HG02884 (cell line): ENCODE measurements around the gene NCAM1.

Source experiments
- ATAC-seq: cut with Tn5 transposase; IDR thresholded peaks from one replicate; pipeline ENCODE4 v1.9.1; 2021; ENCODE audit warnings: mild to moderate bottlenecking, moderate library complexity; ENCODE audit not compliant: unreplicated experiment

The NCAM1 gene

DNA sequence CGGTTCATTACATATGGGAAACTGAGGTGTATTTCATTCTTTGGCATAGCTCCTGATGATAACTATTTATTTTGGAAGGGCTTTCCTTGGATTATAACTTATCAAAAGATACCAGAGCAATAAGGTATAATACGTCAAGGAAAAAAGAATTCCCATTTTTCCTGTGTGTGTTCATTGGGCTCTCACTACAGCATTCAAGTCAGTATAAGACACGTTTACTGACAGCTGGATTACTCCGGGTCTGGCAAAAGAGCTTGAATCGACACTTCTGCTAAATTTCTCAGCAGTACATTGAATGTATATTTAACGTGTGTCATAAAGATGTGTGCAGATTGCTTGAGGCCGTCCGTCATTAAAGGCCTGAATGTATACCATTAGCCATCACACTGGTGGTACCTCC, 163.4 kb downstream of the NCAM1 start:
- no peak for ATAC-seq

DNA sequence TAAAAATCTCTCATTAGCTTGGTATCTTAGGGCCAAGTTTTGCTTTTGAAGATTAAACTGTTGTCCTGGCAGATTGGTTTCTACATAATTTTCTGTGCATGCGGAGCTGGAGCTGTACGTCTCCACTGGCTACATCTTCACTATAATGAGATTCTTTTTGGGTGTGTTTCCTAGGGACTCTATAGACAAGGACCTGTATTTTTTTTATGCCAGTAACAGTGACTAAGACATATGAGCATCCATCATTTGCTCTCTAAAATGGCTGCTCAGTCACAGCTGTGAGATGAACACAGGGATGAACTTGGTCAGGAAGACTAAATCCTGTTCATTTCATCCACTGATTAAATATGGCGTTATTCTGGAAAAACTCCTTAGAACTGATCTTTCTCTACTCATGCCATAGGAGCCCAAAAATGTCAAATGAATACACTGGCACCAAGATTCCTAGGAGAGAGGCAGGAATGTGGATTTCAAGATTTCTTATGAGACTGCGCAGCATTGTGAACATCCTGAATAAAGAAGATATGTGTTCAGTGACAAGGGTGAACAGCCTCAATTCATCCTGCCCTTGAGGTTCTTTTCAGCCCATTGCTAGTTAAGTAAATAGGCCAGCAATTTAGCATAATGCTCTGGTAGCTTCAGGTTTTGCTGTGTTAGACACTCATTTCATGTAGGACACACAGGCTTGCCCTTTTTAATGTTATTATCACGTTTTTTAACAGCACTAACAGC, 168.2 kb downstream of the NCAM1 start:
- ATAC-seq = no peak

DNA sequence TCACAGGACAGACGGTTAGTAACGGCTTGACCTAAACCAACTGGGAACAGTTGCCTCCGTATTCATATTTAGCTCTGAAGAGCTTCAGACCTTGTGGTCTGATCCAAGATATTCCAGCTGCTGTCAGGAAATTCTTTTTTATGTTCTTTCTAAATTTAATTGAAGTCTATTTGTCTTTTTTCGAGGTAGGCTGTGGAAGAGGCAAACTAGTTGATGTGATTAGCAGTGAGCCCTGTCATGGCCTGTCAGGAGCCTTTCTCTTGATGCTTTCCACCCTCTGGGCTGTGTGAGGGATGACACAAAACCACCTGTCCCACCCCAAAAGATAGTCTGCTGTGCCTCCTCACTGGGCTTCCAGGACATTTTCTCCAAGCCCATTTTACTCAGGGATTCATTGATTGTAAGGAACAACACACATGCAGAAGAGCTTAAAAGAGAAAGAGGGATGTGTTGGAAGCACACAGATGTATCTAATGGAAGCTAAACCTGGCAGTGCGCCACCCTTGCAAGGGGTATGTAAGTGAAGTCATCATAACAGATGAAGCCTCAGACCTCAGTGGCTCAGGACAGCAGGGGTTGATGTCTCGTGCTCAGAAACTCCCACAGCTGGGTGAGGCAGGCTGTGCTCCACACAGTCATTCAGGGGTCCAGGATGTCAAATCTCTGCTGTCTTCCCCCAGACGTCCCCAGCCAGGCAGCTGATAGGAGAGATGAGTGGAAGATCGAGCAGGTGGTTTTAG, 170.0 kb downstream of the NCAM1 start:
- ATAC-seq = no peak

DNA sequence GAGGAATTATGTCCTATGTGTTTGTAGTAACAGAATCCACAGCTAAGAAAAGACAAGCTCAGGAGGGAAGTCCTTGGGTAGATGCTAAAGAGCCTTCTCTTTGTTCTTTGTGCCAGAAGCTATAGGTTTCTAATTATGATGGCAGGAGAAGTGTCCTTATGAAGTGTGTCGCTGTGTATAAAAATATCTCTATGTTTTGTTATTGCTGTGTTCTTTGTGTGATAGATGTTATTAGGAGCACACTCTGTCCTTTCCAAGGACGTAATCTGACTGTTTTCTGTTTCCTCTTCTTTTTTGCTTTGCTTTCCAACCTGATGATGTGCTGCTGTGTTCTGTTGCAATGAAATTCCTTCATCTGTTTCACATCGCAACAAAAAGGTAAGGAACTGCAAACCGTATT, 171.9 kb downstream of the NCAM1 start:
- no peak for ATAC-seq

GRCh38 chr11:113134626-113135025, 173.4 kb downstream of the NCAM1 start:
- no peak for ATAC-seq

- ATAC-seq = no peak
Observed at GRCh38 chr11:113137713-113138529, 176.7 kb downstream of the NCAM1 start.

GRCh38 chr11:113138731-113139130, 177.5 kb downstream of the NCAM1 start:
- ATAC-seq = no peak

DNA sequence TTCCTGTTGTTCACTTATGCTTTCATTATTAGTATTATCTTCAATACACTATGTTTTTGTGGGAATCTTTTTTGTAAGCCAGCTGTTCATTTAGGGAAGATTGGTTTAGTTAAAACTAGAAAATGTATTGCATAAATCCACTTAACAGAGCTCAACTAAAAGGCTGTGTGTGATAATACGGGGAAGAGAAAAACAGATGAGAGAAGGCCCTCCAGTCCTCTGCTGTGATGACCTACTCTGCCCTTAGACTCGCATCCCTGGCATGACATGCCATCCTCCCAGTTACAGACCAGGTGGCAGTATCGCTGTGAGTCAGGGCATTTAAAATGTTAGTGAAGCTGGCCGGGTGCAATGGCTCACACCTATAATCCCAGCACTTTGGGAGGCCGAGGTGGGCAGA, 179.8 kb downstream of the NCAM1 start:
- ATAC-seq = no peak

- no peak for ATAC-seq
Observed at GRCh38 chr11:113142508-113142907, 181.3 kb downstream of the NCAM1 start.

DNA sequence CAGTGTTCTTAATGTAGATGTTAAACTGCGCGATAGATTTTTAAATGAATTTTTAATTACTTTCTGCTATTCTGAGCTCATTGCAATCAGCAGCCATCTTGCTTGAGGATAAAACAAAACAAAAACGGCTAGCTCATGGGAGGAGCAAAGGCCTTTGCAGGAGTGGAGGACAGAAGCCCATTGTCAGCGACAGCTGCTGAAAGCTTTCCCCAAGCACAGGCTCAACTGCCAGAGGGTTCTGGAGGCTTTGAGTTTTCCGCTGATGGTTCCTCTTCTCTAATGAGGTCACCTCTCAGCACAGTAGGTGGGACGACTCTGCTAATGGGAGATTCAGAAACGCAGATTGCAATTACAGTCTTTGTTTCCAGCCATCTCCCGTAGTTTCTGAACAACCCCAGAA, 186.0 kb downstream of the NCAM1 start:
- ATAC-seq = no peak

- ATAC-seq = no peak
Observed at GRCh38 chr11:113148076-113148475, 186.9 kb downstream of the NCAM1 start.

GRCh38 chr11:113148652-113149051, 187.4 kb downstream of the NCAM1 start:
- ATAC-seq = no peak

- ATAC-seq = no peak
Observed at GRCh38 chr11:113151521-113151920, 190.3 kb downstream of the NCAM1 start.

- ATAC-seq = no peak
Observed at GRCh38 chr11:113152500-113152899, 191.3 kb downstream of the NCAM1 start.

GRCh38 chr11:113153847-113154246, 192.6 kb downstream of the NCAM1 start:
- ATAC-seq = no peak

DNA sequence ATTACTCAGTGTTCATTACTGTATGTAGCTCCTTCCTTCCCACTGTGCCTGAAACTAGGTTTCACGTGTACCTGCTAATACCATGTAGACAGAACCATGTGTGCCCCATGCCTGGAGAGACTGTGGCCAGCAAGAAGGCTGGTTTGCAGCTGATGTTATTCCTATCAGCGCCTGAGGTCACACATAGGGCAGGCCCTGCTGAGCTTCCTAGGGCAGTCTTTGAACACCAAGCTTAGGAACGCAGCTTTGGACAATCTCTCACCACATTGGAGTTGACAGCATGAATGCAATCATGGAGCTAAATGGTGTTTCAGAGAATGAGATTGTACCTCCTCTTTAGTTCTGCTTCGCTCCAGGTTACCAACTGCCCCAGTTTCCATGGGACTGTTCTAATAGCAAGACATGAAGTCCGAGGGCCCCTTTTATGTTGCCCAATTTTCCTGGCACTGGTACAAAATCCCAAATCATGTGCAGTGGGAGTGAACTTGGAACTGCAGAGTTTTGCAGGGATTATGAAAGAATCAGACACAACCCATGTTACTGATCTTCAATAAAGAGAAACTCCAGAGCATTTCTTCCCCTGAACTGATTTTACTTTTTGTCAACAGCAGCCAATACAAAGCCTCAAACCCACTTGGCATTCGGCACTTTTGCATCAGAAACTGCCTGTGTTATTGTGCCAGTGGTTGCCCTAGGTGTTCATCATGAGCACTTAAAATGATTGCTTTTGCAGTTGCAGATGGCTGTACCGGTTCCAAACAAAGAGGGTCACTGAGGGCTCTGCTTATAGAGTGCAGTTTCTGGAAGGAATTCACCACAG, 199.0 kb downstream of the NCAM1 start:
- no peak for ATAC-seq

GRCh38 chr11:113160808-113161124, 199.5 kb downstream of the NCAM1 start:
- no peak for ATAC-seq

- ATAC-seq = no peak
Observed at GRCh38 chr11:113161711-113162591, 200.7 kb downstream of the NCAM1 start.

GRCh38 chr11:113162592-113162962, 201.4 kb downstream of the NCAM1 start:
- no peak for ATAC-seq
